ENCODE measurements around the gene PGPEP1. TPM values are rescaled to one million over a fixed set of nuclear protein-coding genes. Genes with fewer than 3 reads are reported as not detected.

Gene PGPEP1
- polyA plus RNA-seq, 4 donors: 29.1 to 77.9 (median 38.6) TPM

DNA sequence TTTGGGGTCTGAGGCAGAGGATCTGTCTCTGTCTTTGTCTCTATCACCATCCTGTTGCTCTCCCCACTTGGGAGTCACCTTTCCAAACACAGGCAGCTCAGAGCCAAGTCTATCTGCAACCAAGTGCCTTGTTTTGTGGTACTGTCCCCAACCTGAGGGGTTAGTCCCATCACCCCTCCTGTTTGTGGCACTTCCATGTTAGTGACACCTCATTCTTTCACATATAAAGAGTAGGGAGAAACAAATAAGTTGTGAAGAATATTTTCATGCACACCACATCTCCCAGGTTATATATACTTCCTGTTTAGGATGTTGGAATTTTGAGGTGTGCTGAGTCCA is 49.3 kb downstream of the PGPEP1 start:
- no peak overlapping the region for H3K27ac ChIP-seq (ENCODE audit: low read depth in 1 of 3, low read length in 2 of 3)
- no peak for FAIRE-seq

DNA sequence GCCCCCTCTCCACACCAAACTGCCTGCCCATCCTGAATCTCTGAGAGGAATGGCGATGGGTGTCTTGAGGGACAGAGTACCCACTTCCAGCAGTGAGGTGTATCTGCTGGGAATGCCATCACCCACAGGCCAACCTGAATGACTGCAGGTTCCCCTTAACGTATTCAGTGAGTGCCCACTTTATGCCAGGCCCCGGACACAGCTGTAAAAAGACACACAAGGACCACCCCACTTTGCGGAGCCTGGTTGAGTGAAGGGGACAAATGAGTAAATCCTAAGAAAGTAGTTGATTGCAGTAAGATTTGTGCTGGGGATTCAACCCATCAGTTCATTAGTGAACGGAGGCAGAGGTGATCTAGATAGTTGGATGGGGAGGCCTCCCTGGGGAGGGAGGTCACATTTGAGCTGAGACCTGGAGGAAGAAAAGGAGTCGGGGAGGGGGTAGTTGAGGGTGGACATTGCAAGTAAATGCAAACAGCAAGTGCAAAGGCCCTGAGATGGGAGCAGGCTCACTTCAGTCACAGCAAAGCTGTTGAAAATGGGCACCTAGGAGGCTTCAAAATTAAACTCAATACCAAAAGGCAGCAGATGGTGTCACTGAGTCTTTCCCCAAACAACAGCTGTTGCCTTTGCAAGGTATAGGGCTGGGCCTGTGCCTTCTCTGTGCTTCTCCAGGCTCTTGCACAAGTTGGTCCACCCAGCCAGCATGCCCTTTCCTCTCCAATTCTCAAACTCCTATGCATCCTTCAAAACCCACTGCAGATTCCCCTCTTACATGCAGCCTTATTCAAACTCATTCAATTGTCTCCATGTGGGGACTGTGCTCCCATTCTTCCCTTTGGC is 49.9 kb downstream of the PGPEP1 start:
- no peaks in the 10 kb centered on the region for H3K27me3 ChIP-seq (ENCODE audit: control insufficient read depth in 3 of 3, insufficient read depth in 3 of 3, low read length in 3 of 3)
- peaks cover 0 to 17% (median 5%) of the 10 kb centered on the region in 3 donors for H3K4me1 ChIP-seq (ENCODE audit: control insufficient read depth in 3 of 3, insufficient read depth in 2 of 3, low read depth in 1 of 3, low read length in 2 of 3)
- no peak overlapping the region for H3K27ac ChIP-seq (ENCODE audit: low read depth in 1 of 3, low read length in 2 of 3)
- DNase-seq (no peak), FAIRE-seq (no peak)
- peaks cover 0 to 4% of the 10 kb centered on the region in 2 donors for H3K9me3 ChIP-seq (ENCODE audit: control insufficient read depth in 2 of 2, insufficient read depth in 1 of 2, low read depth in 1 of 2, low read length in 1 of 2)
- H3K36me3 ChIP-seq (ENCODE audit: control insufficient read depth in 3 of 3, insufficient read depth in 2 of 3, low read depth in 1 of 3, low read length in 3 of 3): peaks cover 0 to 26% (median 0%) of the 10 kb centered on the region in 3 donors
- H3K4me3 ChIP-seq (ENCODE audit: low read depth in 1 of 3, low read length in 3 of 3): no peak overlapping the region
- 85 to 96% (median 94%) methylated on average over 6 of the region's 6 CpGs for WGBS, 3 donors

More for the DNA sequence above, 49.3 kb downstream of the PGPEP1 start:
- Histone ChIP-seq H3K4me1 (ENCODE audit: control insufficient read depth in 3 of 3, insufficient read depth in 2 of 3, low read depth in 1 of 3, low read length in 2 of 3) (peaks cover 0 to 20% (median 7%) of the 10 kb centered on the region in 3 donors), H3K9me3 (ENCODE audit: control insufficient read depth in 2 of 2, insufficient read depth in 1 of 2, low read depth in 1 of 2, low read length in 1 of 2) (peaks cover 0 to 4% of the 10 kb centered on the region in 2 donors), H3K36me3 (ENCODE audit: control insufficient read depth in 3 of 3, insufficient read depth in 2 of 3, low read depth in 1 of 3, low read length in 3 of 3) (peaks cover 0 to 26% (median 0%) of the 10 kb centered on the region in 3 donors), H3K4me3 (ENCODE audit: low read depth in 1 of 3, low read length in 3 of 3) (no peak overlapping the region), H3K27me3 (ENCODE audit: control insufficient read depth in 3 of 3, insufficient read depth in 3 of 3, low read length in 3 of 3) (no peaks in the 10 kb centered on the region)
- DNase-seq: no peak

DNA sequence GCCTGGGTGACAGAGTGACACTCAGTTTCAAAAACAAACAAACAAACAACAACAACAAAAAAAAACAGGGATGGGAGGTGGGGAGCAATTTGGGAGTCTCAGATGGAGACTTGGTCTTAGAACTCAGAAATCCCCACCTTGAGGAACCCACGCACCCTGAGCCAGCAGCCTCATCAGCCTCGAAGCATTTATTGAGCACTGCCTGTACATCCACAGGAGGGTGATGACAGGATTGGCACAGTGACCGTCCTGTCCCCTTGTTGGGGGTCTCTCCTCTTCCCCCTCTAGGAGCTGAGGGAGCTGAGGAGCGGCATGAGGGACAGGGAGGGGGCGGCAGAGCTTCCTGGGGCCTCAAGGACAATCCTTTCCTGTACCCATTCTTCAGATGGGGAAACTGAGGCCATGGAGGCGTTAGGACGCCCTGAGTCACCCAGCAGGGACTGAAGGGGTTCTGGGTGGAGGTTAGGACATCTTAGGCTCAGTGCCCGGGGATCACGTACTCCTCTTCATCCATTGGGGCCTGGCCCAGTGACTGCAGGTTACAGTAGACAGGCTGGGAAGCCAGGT is 51.2 kb downstream of the PGPEP1 start:
- Histone ChIP-seq H3K27me3 (ENCODE audit: control insufficient read depth in 3 of 3, insufficient read depth in 3 of 3, low read length in 3 of 3) (no peaks in the 10 kb centered on the region), H3K27ac (ENCODE audit: low read depth in 1 of 3, low read length in 2 of 3) (no peak overlapping the region), H3K36me3 (ENCODE audit: control insufficient read depth in 3 of 3, insufficient read depth in 2 of 3, low read depth in 1 of 3, low read length in 3 of 3) (peaks cover 0 to 23% (median 0%) of the 10 kb centered on the region in 3 donors), H3K4me3 (ENCODE audit: low read depth in 1 of 3, low read length in 3 of 3) (no peak overlapping the region), H3K9me3 (ENCODE audit: control insufficient read depth in 2 of 2, insufficient read depth in 1 of 2, low read depth in 1 of 2, low read length in 1 of 2) (peaks cover 0 to 4% of the 10 kb centered on the region in 2 donors), H3K4me1 (ENCODE audit: control insufficient read depth in 3 of 3, insufficient read depth in 2 of 3, low read depth in 1 of 3, low read length in 2 of 3) (peaks cover 0 to 8% (median 3%) of the 10 kb centered on the region in 3 donors)
- DNase-seq: no peak
- FAIRE-seq: no peak
- 77 to 94% (median 79%) methylated on average over 8 to 9 of the region's 9 CpGs for WGBS, 3 donors

DNA sequence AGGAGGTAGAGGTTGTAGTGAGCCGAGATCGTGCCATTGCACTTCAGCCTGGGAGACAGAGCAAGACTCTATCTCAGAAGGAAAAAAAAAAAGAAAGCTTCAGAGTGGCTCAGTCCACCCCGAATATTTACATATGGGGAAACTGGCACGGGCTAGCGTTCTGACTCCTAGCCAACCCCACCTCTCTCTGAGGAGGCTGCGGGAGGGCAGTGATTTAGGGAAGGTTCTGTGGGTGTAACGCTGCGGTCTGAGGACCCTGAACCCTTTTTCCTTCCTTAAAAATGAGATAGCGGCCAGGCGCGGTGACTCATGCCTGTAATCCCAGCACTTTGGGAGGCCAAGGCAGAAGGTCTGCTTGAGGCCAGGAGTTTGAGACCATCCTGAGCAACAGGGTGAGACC is 52.0 kb downstream of the PGPEP1 start:
- Histone ChIP-seq H3K27ac (ENCODE audit: low read depth in 1 of 3, low read length in 2 of 3) (no peak overlapping the region), H3K27me3 (ENCODE audit: control insufficient read depth in 3 of 3, insufficient read depth in 3 of 3, low read length in 3 of 3) (no peaks in the 10 kb centered on the region), H3K36me3 (ENCODE audit: control insufficient read depth in 3 of 3, insufficient read depth in 2 of 3, low read depth in 1 of 3, low read length in 3 of 3) (peaks cover 0 to 23% (median 0%) of the 10 kb centered on the region in 3 donors), H3K4me1 (ENCODE audit: control insufficient read depth in 3 of 3, insufficient read depth in 2 of 3, low read depth in 1 of 3, low read length in 2 of 3) (peaks cover 0 to 13% (median 3%) of the 10 kb centered on the region in 3 donors), H3K9me3 (ENCODE audit: control insufficient read depth in 2 of 2, insufficient read depth in 1 of 2, low read depth in 1 of 2, low read length in 1 of 2) (peaks cover 0 to 4% of the 10 kb centered on the region in 2 donors), H3K4me3 (ENCODE audit: low read depth in 1 of 3, low read length in 3 of 3) (no peak overlapping the region)
- WGBS, 3 donors: 6 to 33% (median 32%) methylated on average over 9 to 11 of the region's 11 CpGs
- DNase-seq (no peak), FAIRE-seq (no peak)

DNA sequence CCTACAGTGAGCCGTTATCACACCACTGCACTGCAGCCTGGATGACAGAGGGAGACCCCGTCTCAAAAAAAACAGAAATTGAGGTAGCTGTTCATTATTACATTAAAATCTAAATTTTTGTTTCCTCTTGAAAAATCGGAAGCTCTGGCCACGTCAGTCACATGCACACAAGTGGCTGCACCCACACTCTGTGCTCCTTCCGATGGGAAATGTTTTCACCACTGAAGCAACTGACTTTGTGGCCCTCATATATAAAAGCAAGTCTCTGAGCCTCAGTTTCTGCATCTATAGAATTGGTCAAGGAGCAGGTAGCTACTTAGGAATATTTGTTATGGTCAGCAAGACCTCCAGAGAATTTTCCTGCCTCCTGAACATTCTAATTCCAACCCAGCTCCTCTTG is 52.5 kb downstream of the PGPEP1 start:
- H3K27me3 ChIP-seq (ENCODE audit: control insufficient read depth in 3 of 3, insufficient read depth in 3 of 3, low read length in 3 of 3): no peaks in the 10 kb centered on the region
- peaks cover 0 to 23% (median 0%) of the 10 kb centered on the region in 3 donors for H3K36me3 ChIP-seq (ENCODE audit: control insufficient read depth in 3 of 3, insufficient read depth in 2 of 3, low read depth in 1 of 3, low read length in 3 of 3)
- peaks cover 0 to 4% of the 10 kb centered on the region in 2 donors for H3K9me3 ChIP-seq (ENCODE audit: control insufficient read depth in 2 of 2, insufficient read depth in 1 of 2, low read depth in 1 of 2, low read length in 1 of 2)
- no peak overlapping the region for H3K4me3 ChIP-seq (ENCODE audit: low read depth in 1 of 3, low read length in 3 of 3)
- FAIRE-seq: no peak
- DNase-seq: no peak
- H3K27ac ChIP-seq (ENCODE audit: low read depth in 1 of 3, low read length in 2 of 3): no peak overlapping the region
- H3K4me1 ChIP-seq (ENCODE audit: control insufficient read depth in 3 of 3, insufficient read depth in 2 of 3, low read depth in 1 of 3, low read length in 2 of 3): peaks cover 0 to 17% (median under 1%) of the 10 kb centered on the region in 3 donors
- 63 to 66% (median 63%) methylated on average over 5 of the region's 5 CpGs for WGBS, 3 donors

DNA sequence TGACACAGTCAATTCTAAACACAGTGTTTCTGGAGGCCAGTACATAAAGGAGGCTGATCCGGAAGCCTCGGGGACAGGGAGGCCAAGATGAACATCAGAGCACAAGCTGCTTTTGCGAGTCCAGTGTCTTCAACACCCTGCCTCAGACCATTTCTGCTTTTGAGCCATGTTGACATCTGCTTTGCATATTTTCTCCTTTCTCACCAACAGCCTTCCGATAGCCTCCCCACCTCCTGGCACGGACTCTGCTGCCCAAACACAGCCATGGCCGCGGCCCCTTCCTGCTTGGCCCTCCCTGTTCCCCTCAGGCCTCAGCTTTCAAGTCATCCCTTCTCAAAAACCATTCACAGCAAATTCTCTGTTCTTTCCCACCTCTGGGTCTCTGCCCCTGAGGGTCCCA is 53.4 kb downstream of the PGPEP1 start:
- Histone ChIP-seq H3K36me3 (ENCODE audit: control insufficient read depth in 3 of 3, insufficient read depth in 2 of 3, low read depth in 1 of 3, low read length in 3 of 3) (peaks cover 0 to 19% (median 0%) of the 10 kb centered on the region in 3 donors), H3K4me3 (ENCODE audit: low read depth in 1 of 3, low read length in 3 of 3) (no peak overlapping the region), H3K27ac (ENCODE audit: low read depth in 1 of 3, low read length in 2 of 3) (peak overlapping the region in 1 of 3 donors; percentile 29), H3K27me3 (ENCODE audit: control insufficient read depth in 3 of 3, insufficient read depth in 3 of 3, low read length in 3 of 3) (no peaks in the 10 kb centered on the region), H3K4me1 (ENCODE audit: control insufficient read depth in 3 of 3, insufficient read depth in 2 of 3, low read depth in 1 of 3, low read length in 2 of 3) (peaks cover 0 to 12% (median 0%) of the 10 kb centered on the region in 3 donors), H3K9me3 (ENCODE audit: control insufficient read depth in 2 of 2, insufficient read depth in 1 of 2, low read depth in 1 of 2, low read length in 1 of 2) (peaks cover 0 to 4% of the 10 kb centered on the region in 2 donors)
- FAIRE-seq: no peak
- DNase-seq: no peak
- WGBS, 3 donors: 65 to 78% (median 78%) methylated on average over 7 of the region's 7 CpGs

DNA sequence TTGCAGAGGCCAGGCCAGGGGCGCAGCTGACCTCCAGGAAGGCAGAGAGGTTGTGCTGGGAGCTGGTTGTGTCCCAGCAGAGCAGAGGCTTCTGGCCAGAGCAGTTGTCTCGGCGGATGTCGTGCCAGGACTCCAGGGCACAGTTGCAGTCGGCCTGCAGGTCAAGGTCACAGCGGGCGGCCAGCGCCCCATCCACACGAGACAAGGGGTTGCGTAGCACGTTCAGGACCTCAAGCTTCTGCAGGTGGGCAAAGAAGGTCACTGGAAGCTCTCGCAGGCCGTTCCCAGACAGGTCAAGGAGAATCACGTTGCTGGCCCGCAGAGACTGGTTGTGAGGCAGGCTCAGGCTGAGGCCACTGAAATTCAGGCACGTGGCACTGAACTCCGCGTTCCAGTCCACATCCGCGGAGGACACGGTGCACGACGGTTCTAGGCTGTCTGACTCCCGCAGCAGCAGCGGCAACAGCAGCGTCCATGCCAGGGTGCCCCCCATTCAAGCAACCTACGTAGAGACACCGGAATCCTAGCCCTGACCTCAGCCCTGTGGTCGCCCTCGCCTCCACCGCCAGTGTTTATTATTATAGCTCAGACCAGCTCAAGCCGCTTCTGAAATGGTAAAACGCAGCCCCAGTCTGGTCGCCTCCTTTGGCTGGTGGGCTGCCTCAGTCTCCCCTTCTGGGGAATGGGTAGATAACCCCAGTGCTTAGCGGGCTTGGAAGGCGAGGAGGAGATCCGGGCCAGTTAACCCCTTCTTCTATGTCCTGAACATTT is 56.3 kb downstream of the PGPEP1 start:
- WGBS, 3 donors: 46 to 66% (median 56%) methylated on average over 37 of the region's 37 CpGs
- H3K9me3 ChIP-seq (ENCODE audit: control insufficient read depth in 2 of 2, insufficient read depth in 1 of 2, low read depth in 1 of 2, low read length in 1 of 2): peaks cover 0 to 2% of the 10 kb centered on the region in 2 donors
- no peak for DNase-seq

More for the DNA sequence above, 56.3 kb downstream of the PGPEP1 start:
- FAIRE-seq: no peak
- Histone ChIP-seq H3K4me3 (ENCODE audit: low read depth in 1 of 3, low read length in 3 of 3) (peak overlapping the region in 1 of 3 donors; percentile 28), H3K36me3 (ENCODE audit: control insufficient read depth in 3 of 3, insufficient read depth in 2 of 3, low read depth in 1 of 3, low read length in 3 of 3) (no peaks in the 10 kb centered on the region), H3K4me1 (ENCODE audit: control insufficient read depth in 3 of 3, insufficient read depth in 2 of 3, low read depth in 1 of 3, low read length in 2 of 3) (peaks cover 0 to 16% (median 0%) of the 10 kb centered on the region in 3 donors), H3K27me3 (ENCODE audit: control insufficient read depth in 3 of 3, insufficient read depth in 3 of 3, low read length in 3 of 3) (no peaks in the 10 kb centered on the region), H3K27ac (ENCODE audit: low read depth in 1 of 3, low read length in 2 of 3) (no peak overlapping the region)

Data from small intestine (tissue), 7 donors.